SK-N-SH (cell line): ENCODE results near the gene GALNT17. TPM values are rescaled to one million over a fixed set of nuclear protein-coding genes. Genes with fewer than 3 reads are reported as not detected.

ENCODE experiments used
- CTCF ChIA-PET: fragments of 300-600, 350-600 bp; formaldehyde crosslinking; extraction: SDS; loops from one replicate; lab custom pipeline; 2021; lab: Yijun Ruan, JAX
- POLR2A ChIA-PET: fragments of 350-600 bp; sonication (Branson Sonifier 250); formaldehyde crosslinking; extraction: SDS; loops from one replicate; lab custom pipeline; 2020; ENCODE audit warnings: antibody characterized with exemption, inconsistent platforms; lab: Yijun Ruan, JAX
- DNase-seq: peaks from one replicate; pipeline ENCODE4 v3.0.0; 2012
- H2AFZ ChIP-seq: fragments of 200-600 bp; sonication (generic); 2 replicates; pipeline ENCODE4 v1.8.1; 2016; ENCODE audit warnings: antibody characterized with exemption, mild to moderate bottlenecking, low read depth
- H3F3A ChIP-seq: fragments of 200-600 bp; sonication (generic); replicated peaks from 2 replicates; pipeline ENCODE3; 2016; ENCODE audit warnings: antibody characterized with exemption, mild to moderate bottlenecking; ENCODE audit not compliant: insufficient read depth
- H3K27ac ChIP-seq, 2 experiments: fragments of 200-500 bp in 1 of 2; fragments of 200-600 bp in 1 of 2; sonication (Bioruptor generic) in 1 of 2; sonication (generic), shearing (Covaris generic) in 1 of 2; 2 replicates each; pipeline versions ENCODE4 v1.5.1 to v1.6.1; 2014 to 2016; ENCODE audit warnings: low read depth in 2 of 2, inconsistent platforms in 1 of 2, low read length in 1 of 2, mild to moderate bottlenecking in 1 of 2, mixed read lengths in 1 of 2
- H3K27me3 ChIP-seq: fragments of 200-600 bp; sonication (generic), shearing (Covaris generic); 2 replicates; pipeline ENCODE4 v1.6.1; 2016; ENCODE audit warnings: mixed run types; ENCODE audit not compliant: insufficient read depth
- H3K36me3 ChIP-seq, 2 experiments: fragments of 200-500 bp in 1 of 2; fragments of 200-600 bp in 1 of 2; sonication (Bioruptor generic) in 1 of 2; sonication (generic) in 1 of 2; replicated peaks in 1 of 2; 2 replicates each; pipeline versions ENCODE3 to v1.5.1; 2014 to 2016; ENCODE audit warnings: low read length in 1 of 2, mild to moderate bottlenecking in 1 of 2; ENCODE audit not compliant: insufficient read depth in 2 of 2, control insufficient read depth in 1 of 2
- H3K4me1 ChIP-seq, 2 experiments: fragments of 200-500 bp in 1 of 2; fragments of 200-600 bp in 1 of 2; sonication (Bioruptor generic) in 1 of 2; sonication (generic), shearing (Covaris generic) in 1 of 2; 2 replicates each; pipeline versions ENCODE4 v1.5.1 to v1.6.1; 2014 to 2016; ENCODE audit warnings: low read depth in 1 of 2, low read length in 1 of 2, mixed run types in 1 of 2; ENCODE audit not compliant: insufficient read depth in 2 of 2, control insufficient read depth in 1 of 2
- H3K4me2 ChIP-seq: fragments of 200-600 bp; sonication (generic), shearing (Covaris generic); 2 replicates; pipeline ENCODE4 v1.6.1; 2017; ENCODE audit warnings: mixed run types
- H3K4me3 ChIP-seq, 2 experiments: fragments of 200-500 bp in 1 of 2; fragments of 200-600 bp in 1 of 2; sonication (Bioruptor generic) in 1 of 2; sonication (generic), shearing (Covaris generic) in 1 of 2; 2 replicates each; pipeline versions ENCODE4 v1.5.1 to v1.8.1; 2014 to 2016; ENCODE audit warnings: low read depth in 2 of 2, inconsistent platforms in 1 of 2, low read length in 1 of 2, mild to moderate bottlenecking in 1 of 2, mixed read lengths in 1 of 2, moderate library complexity in 1 of 2
- H3K79me2 ChIP-seq: fragments of 200-600 bp; sonication (generic); 2 replicates; pipeline ENCODE4 v1.8.1; 2017; ENCODE audit warnings: mild to moderate bottlenecking; ENCODE audit not compliant: insufficient read depth
- H3K9ac ChIP-seq: fragments of 200-600 bp; sonication (generic); 2 replicates; pipeline ENCODE4 v1.6.1; 2017; ENCODE audit warnings: mixed run types
- H3K9me2 ChIP-seq: fragments of 200-600 bp; sonication (generic); 2 replicates; pipeline ENCODE4 v1.6.1; 2017; ENCODE audit warnings: mixed run types
- H3K9me3 ChIP-seq: fragments of 200-600 bp; sonication (generic); 2 replicates; pipeline ENCODE4 v1.6.1; 2017; ENCODE audit warnings: mixed run types, mild to moderate bottlenecking, moderate library complexity
- H4K20me1 ChIP-seq: fragments of 200-600 bp; sonication (generic); 2 replicates; pipeline ENCODE4 v1.6.1; 2017; ENCODE audit warnings: mild to moderate bottlenecking, mixed run types; ENCODE audit not compliant: insufficient read depth
- ELF1 ChIP-seq: IDR thresholded peaks from 2 replicates; pipeline ENCODE4 v1.4.0; 2012
- EP300 ChIP-seq, 2 experiments: IDR thresholded peaks; 2 replicates each; pipeline versions ENCODE4 v1.4.0 to v1.6.1; 2012; ENCODE audit warnings: borderline replicate concordance in 1 of 2, low read depth in 1 of 2, low read length in 1 of 2
- EZH2phosphoT487 ChIP-seq: fragments of 200-600 bp; sonication (generic); IDR thresholded peaks from 2 replicates; pipeline ENCODE4 v1.6.1; 2017; ENCODE audit warnings: low read depth, mixed run types, mild to moderate bottlenecking, antibody characterized with exemption, moderate library complexity, borderline replicate concordance
- FOXM1 ChIP-seq: IDR thresholded peaks from 2 replicates; pipeline ENCODE4 v1.4.0; 2012; ENCODE audit warnings: low read depth, mild to moderate bottlenecking
- JUND ChIP-seq: IDR thresholded peaks from 2 replicates; pipeline ENCODE4 v1.4.0; 2012
- MXI1 ChIP-seq: IDR thresholded peaks from 2 replicates; pipeline ENCODE4 v1.6.1; 2012; ENCODE audit warnings: mild to moderate bottlenecking, low read depth, low read length, improper control_type of control experiment
- NFIC ChIP-seq: IDR thresholded peaks from 2 replicates; pipeline ENCODE4 v1.4.0; 2012; ENCODE audit warnings: borderline replicate concordance
- RAD21 ChIP-seq: IDR thresholded peaks from 2 replicates; pipeline ENCODE4 v1.6.1; 2012; ENCODE audit warnings: mild to moderate bottlenecking, low read length
- RXRA ChIP-seq: IDR thresholded peaks from 2 replicates; pipeline ENCODE4 v1.4.0; 2012; ENCODE audit warnings: low read depth, mild to moderate bottlenecking, borderline replicate concordance
- SMC3 ChIP-seq: IDR thresholded peaks from 2 replicates; pipeline ENCODE4 v1.6.1; 2012; ENCODE audit warnings: low read depth, low read length, improper control_type of control experiment
- ZBTB33 ChIP-seq: IDR thresholded peaks from 2 replicates; pipeline ENCODE4 v1.4.0; 2012; ENCODE audit warnings: low read depth, borderline replicate concordance
- WGBS: methylation state at CpG from one replicate; pipeline ENCODE4 v1.1.6; 2017; ENCODE audit warnings: low lambda C conversion rate; 5-methylcytosine and 5-hydroxymethylcytosine counted together
- polyA plus RNA-seq, 3 experiments: library from polyadenylated mRNA; depleted of rRNA; stranded (reverse); fragments of >200 nt; gene quantifications; 2 replicates each; pipeline ENCODE4 v1.2.3, GENCODE V29; 2012

Gene GALNT17
- polyA plus RNA-seq, 1 of the 3 experiments (the other 2 are of a cell fraction): not detected

GRCh38 chr7:71245038-71245437, 113.1 kb downstream of the GALNT17 start:
- peaks cover 7% of the 10 kb centered on the region; the same call in 1 of the 2 replicates for H3K9me3 ChIP-seq
- H4K20me1 ChIP-seq: no peaks in the 10 kb centered on the region
- ChIA-PET CTCF (no interaction called here), POLR2A (no interaction called here)
- no peak overlapping the region for H2AFZ ChIP-seq
- H3K9me2 ChIP-seq: no peaks in the 10 kb centered on the region
- H3K36me3 ChIP-seq: no peaks in the 10 kb centered on the region
- no peaks in the 10 kb centered on the region for H3F3A ChIP-seq
- 21% methylated on average over 7 of the region's 7 CpGs for WGBS
- no peak overlapping the region for H3K27ac ChIP-seq
- H3K4me2 ChIP-seq: no peak overlapping the region
- H3K27me3 ChIP-seq: no peaks in the 10 kb centered on the region
- H3K9ac ChIP-seq: no peak overlapping the region
- TF ChIP-seq ZBTB33 (no peak), FOXM1 (no peak)
- H3K4me1 ChIP-seq: no peaks in the 10 kb centered on the region
- H3K79me2 ChIP-seq: no peaks in the 10 kb centered on the region
- H3K4me3 ChIP-seq: no peak overlapping the region
- DNase-seq: no peak

GRCh38 chr7:71251706-71252105, 119.8 kb downstream of the GALNT17 start:
- CTCF ChIA-PET: no interaction called here
- Histone ChIP-seq H3K4me1 (no peaks in the 10 kb centered on the region), H3K9ac (no peak overlapping the region), H3K9me2 (no peaks in the 10 kb centered on the region), H3K4me2 (no peak overlapping the region), H3K79me2 (no peaks in the 10 kb centered on the region), H3K4me3 (no peak overlapping the region), H4K20me1 (no peaks in the 10 kb centered on the region), H3F3A (no peaks in the 10 kb centered on the region), H3K9me3 (no peaks in the 10 kb centered on the region), H3K27me3 (no peaks in the 10 kb centered on the region), H3K36me3 (no peaks in the 10 kb centered on the region), H2AFZ (no peak overlapping the region), H3K27ac (no peak overlapping the region)
- DNase-seq: no peak
- TF ChIP-seq RAD21: no peak
- no peak for TF ChIP-seq FOXM1
- TF ChIP-seq JUND: no peak
- TF ChIP-seq MXI1: no peak
- TF ChIP-seq NFIC: no peak
- TF ChIP-seq EZH2phosphoT487: no peak
- no peak for TF ChIP-seq EP300 (IDR thresholded peaks at IDR 0.05; ENCODE audit: borderline replicate concordance in 1 of 2, low read depth in 1 of 2, low read length in 1 of 2)
- POLR2A ChIA-PET: no interaction called here
- 3% methylated on average over 6 of the region's 6 CpGs for WGBS

- Histone ChIP-seq H3K9me3 (no peaks in the 10 kb centered on the region), H3K4me1 (no peaks in the 10 kb centered on the region), H3K27me3 (no peaks in the 10 kb centered on the region), H3K36me3 (no peaks in the 10 kb centered on the region), H2AFZ (no peak overlapping the region), H4K20me1 (no peaks in the 10 kb centered on the region), H3K4me2 (no peak overlapping the region), H3K9ac (no peak overlapping the region), H3K79me2 (no peaks in the 10 kb centered on the region), H3K9me2 (no peaks in the 10 kb centered on the region), H3K27ac (no peak overlapping the region), H3K4me3 (no peak overlapping the region), H3F3A (no peaks in the 10 kb centered on the region)
- DNase-seq: no peak
- CTCF ChIA-PET: no interaction called here
- TF ChIP-seq ELF1: no peak
- no peak for TF ChIP-seq RXRA
- TF ChIP-seq SMC3: no peak
- 28% methylated on average over 3 of the region's 3 CpGs for WGBS
- POLR2A ChIA-PET: no interaction called here
Observed at GRCh38 chr7:71254751-71255150, 122.8 kb downstream of the GALNT17 start.
